Measurements from ENCODE around the gene PES1.
A peak's percentile ranks its signal among the peaks of the same experiment; 100 is the strongest.
"Not testable (repeated sequence)": the region's sequence is repeated elsewhere in the genome, so short reads cannot be mapped to it uniquely, and the experiment has no call there.

PES1 gene

GRCh38 chr22:30591588-30592359 is at the start of gene PES1:
PES1 (minus strand) TSS chr22:30591910; CDS start chr22:30591833, 77 bp downstream.
- DNase-seq (ENCODE audit: low spot score): peak; percentile 96

- no peak for DNase-seq (ENCODE audit: low spot score)
Observed at GRCh38 chr22:30640839-30641430, 49.2 kb upstream of the PES1 start.

DNA sequence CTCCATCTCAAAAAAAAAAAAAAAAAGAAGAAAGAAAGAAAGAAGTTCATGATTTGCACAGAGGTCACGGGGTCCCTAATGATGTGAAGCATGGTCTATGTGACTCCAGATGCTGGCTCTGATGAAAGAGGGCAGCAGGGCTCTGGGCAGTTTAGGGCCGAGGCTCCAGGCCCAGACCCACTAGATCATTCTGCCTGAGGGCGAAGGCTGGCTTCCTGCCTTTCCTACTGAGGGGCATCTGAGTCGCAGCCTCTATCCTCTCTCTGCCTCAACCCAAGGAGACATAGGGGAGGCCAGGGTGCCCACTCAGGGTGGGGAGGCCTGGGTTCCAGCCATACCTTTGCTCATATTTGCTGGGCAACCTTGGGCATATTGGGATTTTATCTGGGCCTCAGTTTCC is 48.7 kb upstream of the PES1 start:
- no peak for DNase-seq (ENCODE audit: low spot score)

DNA sequence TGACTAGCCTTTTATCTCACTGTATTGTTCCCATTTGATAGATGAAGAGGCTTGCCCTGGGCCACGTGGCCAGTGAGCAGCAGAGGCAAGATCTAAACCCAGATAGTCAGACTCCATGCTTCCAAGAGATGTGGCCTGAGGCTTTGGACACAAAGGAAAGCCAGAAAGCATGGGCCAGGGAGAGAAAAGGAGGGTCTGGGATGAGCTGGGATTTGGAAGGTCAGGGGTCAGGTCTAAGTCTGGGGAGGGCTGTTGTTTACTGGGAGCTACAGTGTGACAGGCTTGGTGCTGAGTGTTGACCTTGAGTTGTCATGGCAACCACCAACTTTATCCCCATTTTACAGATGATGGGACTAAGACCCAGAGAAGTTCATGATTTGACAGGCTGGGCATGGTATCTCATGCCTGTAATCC is 46.0 kb upstream of the PES1 start:
- DNase-seq (ENCODE audit: low spot score): no peak

DNA sequence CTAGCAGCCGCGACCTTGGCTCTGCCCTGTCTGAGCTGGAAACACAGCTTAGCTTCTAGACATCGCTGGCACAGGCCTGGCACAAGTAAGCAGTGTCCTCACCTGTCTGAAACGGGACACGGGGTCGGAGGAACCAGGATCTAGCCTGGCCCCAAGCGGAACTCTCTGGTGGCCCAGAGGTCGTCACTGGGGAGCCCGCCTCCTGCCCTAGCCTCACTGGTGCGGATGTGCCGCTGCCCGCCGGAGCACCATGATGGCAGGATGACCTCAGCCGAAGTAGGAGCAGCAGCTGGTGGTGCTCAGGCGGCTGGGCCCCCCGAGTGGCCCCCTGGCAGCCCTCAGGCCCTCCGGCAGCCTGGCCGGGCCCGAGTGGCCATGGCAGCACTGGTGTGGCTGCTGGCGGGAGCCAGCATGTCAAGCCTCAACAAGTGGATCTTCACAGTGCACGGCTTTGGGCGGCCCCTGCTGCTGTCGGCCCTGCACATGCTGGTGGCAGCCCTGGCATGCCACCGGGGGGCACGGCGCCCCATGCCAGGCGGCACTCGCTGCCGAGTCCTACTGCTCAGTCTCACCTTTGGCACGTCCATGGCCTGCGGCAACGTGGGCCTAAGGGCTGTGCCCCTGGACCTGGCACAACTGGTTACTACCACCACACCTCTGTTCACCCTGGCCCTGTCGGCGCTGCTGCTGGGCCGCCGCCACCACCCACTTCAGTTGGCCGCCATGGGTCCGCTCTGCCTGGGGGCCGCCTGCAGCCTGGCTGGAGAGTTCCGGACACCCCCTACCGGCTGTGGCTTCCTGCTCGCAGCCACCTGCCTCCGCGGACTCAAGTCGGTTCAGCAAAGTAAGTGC is 44.7 kb upstream of the PES1 start:
- no peak for DNase-seq (ENCODE audit: low spot score)

DNA sequence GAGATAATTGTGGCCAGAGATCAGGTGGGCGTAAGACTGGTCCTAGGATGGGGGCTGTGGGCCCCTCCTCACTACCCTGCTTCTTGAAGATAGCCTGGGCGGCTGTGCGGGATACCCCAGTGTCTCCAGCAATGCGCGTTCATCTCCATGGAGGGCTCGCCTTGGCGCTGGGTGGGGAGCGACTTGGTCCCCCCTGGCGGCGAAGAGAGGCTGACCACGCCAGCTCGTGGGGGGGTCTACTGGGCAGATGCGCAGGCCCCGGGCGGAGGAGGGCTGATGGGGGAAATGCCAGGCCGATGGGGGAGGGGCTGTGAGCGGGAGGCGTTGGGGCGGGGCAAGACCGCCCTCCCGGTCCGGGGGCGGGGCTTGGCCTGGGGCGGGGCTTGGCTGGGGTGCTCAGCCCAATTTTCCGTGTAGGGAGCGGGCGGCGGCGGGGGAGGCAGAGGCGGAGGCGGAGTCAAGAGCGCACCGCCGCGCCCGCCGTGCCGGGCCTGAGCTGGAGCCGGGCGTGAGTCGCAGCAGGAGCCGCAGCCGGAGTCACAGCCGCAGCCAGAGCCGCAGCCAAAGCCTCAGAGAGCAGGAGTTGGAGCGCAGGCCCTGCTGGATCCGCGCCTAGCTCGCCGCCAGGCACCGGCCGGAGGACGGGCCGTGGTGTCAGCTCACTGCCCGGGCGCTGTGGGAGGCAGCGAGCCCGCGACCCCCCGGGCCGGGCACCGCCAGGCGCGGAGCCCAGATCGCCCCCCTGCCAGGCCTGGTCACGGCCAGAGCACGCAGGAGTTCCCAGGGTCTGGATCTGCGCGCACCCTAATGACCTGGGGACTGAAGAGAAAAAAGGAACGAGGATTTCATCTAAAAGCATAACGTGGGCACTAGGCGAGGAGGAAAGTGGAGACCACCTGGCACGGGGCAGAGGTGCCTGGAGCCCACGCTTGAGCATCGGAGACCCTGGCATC is 43.8 kb upstream of the PES1 start, which contains the start of gene SLC35E4:
TSS of gene SLC35E4 (plus strand) at position 509 of the 953 bp plus-strand sequence. CDS start 670 bp downstream, outside the sequence.
- peak; percentile 98 for DNase-seq (ENCODE audit: low spot score)

GRCh38 chr22:30634471-30635233 is 42.9 kb upstream of the PES1 start:
- peak; percentile 92 for DNase-seq (ENCODE audit: low spot score)

GRCh38 chr22:30631469-30631868 is 39.8 kb upstream of the PES1 start:
- not testable (repeated sequence) for DNase-seq (ENCODE audit: low spot score)

DNA sequence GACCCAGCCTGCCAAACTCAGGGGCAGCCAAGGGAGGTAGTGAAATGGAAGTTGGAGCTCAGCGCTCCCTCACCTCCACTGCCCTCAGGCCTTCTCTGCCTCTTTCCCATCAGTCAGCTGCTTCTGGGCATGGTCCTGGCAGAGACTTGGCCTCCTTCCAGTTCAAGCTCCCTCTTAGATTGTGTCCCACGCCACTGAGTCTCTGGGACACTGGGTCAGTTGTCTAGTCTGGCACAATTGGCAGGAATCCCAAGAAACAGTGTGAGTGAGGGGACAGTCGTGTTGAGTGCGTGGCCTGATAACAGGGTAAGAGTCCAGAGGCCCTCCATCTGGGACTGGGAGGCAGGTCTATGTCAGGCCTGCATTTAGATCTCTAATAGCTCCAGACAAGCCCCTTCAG is 36.8 kb upstream of the PES1 start:
- no peak for DNase-seq (ENCODE audit: low spot score)

DNA sequence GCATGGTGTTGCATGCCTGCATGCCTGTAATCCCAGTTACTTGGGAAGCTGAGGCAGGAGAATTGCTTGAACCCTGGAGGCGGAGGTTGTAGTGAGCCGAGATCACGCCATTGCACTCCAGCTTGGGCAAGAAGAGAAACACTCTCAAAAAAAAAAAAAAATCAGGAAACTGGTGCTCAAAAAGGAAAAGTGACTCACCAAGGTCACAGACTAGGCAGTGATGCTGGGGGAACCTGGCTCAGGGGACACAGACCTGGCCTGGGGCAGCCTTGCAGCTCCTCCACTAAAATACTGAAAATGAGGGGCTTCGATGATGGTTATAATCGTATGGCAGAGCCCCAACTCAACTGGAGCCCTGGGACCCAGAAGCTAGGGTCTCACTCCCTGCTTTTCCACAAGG is 35.8 kb upstream of the PES1 start:
- DNase-seq (ENCODE audit: low spot score): no peak

DNA sequence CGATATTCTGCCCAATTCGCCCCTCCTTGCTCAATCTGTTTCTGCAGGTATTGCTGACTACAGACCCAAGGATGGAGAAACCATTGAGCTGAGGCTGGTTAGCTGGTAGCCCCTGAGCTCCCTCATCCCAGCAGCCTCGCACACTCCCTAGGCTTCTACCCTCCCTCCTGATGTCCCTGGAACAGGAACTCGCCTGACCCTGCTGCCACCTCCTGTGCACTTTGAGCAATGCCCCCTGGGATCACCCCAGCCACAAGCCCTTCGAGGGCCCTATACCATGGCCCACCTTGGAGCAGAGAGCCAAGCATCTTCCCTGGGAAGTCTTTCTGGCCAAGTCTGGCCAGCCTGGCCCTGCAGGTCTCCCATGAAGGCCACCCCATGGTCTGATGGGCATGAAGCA is 34.7 kb upstream of the PES1 start:
- DNase-seq (ENCODE audit: low spot score): no peak

DNA sequence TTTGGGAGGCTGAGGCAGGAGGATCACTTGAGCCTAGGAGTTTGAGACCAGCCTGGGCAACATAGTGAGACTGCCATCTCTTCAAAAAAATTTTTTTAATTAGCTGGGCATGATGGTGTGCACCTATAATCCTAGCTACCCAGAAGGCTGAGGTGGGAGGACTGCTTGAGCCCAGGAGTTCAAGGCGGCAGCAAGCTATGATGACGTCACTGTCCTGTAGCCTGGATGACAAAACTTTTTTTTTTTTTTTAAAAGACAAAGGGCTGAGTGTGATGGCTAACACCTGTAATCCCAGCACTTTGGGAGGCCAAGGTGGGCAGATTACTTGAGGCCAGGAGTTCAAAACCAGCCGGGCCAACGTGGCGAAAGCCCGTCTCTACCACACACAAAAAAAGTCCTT is 28.2 kb upstream of the PES1 start:
- not testable (repeated sequence) for DNase-seq (ENCODE audit: low spot score)

- DNase-seq (ENCODE audit: low spot score): no peak
Observed at GRCh38 chr22:30617819-30618218, 26.1 kb upstream of the PES1 start.

GRCh38 chr22:30615543-30615954 is 23.8 kb upstream of the PES1 start:
- no peak for DNase-seq (ENCODE audit: low spot score)

GRCh38 chr22:30614879-30615278 is 23.2 kb upstream of the PES1 start:
- no peak for DNase-seq (ENCODE audit: low spot score)

- DNase-seq (ENCODE audit: low spot score): no peak
Observed at GRCh38 chr22:30614268-30614667, 22.6 kb upstream of the PES1 start.

DNA sequence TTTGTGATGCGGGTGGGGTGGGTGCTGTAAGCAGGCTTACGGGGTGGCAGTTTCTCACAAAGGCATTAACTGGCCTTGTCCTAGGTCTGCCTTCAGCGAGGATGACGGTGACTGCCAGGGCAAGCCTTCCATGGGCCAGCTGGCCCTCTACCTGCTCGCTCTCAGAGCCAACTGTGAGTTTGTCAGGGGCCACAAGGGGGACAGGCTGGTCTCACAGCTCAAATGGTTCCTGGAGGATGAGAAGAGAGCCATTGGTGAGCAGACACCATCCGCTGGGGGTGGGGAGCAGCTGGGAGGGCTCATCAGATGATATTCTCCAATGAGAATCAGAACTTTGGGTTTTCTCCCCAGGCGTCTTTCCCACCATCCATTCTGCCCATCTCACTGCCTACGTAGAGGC is 21.1 kb upstream of the PES1 start:
- DNase-seq (ENCODE audit: low spot score): no peak

GRCh38 chr22:30611197-30611596 is 19.5 kb upstream of the PES1 start:
- no peak for DNase-seq (ENCODE audit: low spot score)

DNA sequence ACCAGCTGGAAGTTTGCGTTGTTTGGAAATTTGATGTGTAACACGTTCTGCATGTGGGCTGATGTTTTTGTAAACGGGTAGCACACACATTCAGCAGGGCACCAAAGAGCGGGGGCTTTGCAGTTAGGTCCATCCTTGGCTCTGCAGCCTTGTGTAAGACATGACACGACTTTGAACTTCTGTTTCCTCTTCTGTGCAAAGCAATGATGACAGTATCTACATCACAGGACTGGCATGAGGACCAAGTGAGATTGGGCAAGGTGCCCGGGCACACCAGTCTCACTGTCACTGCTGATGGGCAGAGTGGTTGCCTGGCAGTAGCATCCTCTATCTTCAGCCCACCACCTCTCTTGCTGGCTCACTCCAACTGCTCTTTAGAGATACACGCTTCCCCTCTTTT is 18.6 kb upstream of the PES1 start:
- no peak for DNase-seq (ENCODE audit: low spot score)

DNA sequence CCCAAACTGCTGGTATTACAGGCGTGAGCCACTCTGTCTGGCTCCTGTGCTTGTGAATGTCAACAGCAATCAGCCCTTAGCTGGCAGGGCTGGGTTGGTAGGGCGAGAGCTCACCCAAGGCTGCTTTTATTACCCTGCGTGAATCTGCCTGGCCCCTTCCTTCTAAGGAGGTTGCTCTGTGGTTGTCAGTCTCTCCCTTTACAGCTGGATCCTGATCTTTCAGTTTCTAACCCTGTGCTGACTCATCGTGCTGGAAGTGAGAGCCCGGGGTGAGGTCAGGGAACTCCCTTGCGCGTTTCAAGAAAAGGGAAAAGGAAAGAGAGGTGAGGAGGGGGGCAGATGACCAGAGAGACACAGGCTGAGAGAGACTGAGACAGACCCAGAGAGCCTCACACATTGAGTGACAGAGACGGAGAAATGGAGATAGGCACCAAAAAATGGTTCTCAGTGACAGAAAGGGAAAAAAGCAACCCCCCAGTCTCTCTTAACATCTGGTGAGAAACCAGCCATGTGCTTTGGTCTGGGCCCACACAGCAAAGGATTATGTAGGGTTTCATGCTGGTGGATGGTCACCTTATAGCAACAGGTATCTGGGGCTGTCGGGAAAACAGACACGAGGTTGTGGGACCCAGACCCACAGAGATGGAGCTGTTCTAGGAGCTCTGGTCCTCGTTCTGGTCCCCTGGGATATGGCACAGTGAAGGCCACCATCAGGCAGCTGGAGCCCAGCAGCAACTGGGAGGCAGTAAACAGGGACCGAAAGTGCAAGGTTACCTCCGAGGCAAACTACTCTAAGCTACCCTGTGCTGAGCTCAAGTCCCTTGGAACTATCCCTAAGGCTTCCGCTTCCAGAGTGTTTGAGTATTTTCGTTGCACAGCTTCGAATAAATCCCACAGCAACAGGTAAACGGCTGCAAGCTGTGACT is 17.8 kb upstream of the PES1 start:
- no peak for DNase-seq (ENCODE audit: low spot score)
